C4-2B (cell line): ENCODE measurements around the gene DIO1.

Experiments
- CTCF ChIP-seq: fragments of 450-650 bp; conservative IDR thresholded peaks from 2 replicates; pipeline ENCODE4 v1.5.1; 2017; ENCODE audit warnings: mild to moderate bottlenecking
- ZFX ChIP-seq: fragments of 450-650 bp; IDR thresholded peaks from 2 replicates; pipeline ENCODE4 v1.6.1; 2017

- TF ChIP-seq CTCF (no peak), ZFX (no peak)
Observed at GRCh38 chr1:53888681-53889080, 5.3 kb upstream of the DIO1 start.
